Hepatic stellate cell (primary cell): Measurements from ENCODE around the gene RFX1.
"Not testable (repeated sequence)": the region's sequence is repeated elsewhere in the genome, so short reads cannot be mapped to it uniquely, and the experiment has no call there.

Experiments
- DNase-seq: peaks from one replicate; pipeline ENCODE4 v3.0.0; 2011; ENCODE audit warnings: low spot score

The RFX1 gene

GRCh38 chr19:13935765-13936510 lies 70.2 kb downstream of the RFX1 start:
- DNase-seq, result no peak

GRCh38 chr19:13934785-13935109 lies 71.4 kb downstream of the RFX1 start:
- no peak for DNase-seq

- DNase-seq, result no peak
Observed at GRCh38 chr19:13932911-13933393, 73.2 kb downstream of the RFX1 start.

GRCh38 chr19:13932149-13932637 lies 73.9 kb downstream of the RFX1 start:
- DNase-seq, result no peak

GRCh38 chr19:13931391-13932148 lies 74.5 kb downstream of the RFX1 start:
- DNase-seq, result no peak

- DNase-seq, result no peak
Observed at GRCh38 chr19:13930402-13930801, 75.7 kb downstream of the RFX1 start.

- no peak for DNase-seq
Observed at GRCh38 chr19:13929956-13930355, 76.2 kb downstream of the RFX1 start.

- DNase-seq, result no peak
Observed at GRCh38 chr19:13929340-13929739, 76.8 kb downstream of the RFX1 start.

GRCh38 chr19:13926715-13927114 lies 79.4 kb downstream of the RFX1 start:
- DNase-seq, result no peak

GRCh38 chr19:13926010-13926409 lies 80.1 kb downstream of the RFX1 start:
- DNase-seq, result no peak

- DNase-seq, result no peak
Observed at GRCh38 chr19:13923194-13923987, 82.7 kb downstream of the RFX1 start.

GRCh38 chr19:13922118-13922517 lies 84.0 kb downstream of the RFX1 start:
- not testable (repeated sequence) for DNase-seq

- DNase-seq, result peak; percentile 58
Observed at GRCh38 chr19:13920940-13921747, 85.0 kb downstream of the RFX1 start.

GRCh38 chr19:13920524-13920923 lies 85.6 kb downstream of the RFX1 start:
- DNase-seq, result no peak

GRCh38 chr19:13918726-13919411 lies 87.3 kb downstream of the RFX1 start:
- no peak for DNase-seq

- DNase-seq, result no peak
Observed at GRCh38 chr19:13917888-13918406, 88.2 kb downstream of the RFX1 start.

GRCh38 chr19:13914777-13915176 lies 91.3 kb downstream of the RFX1 start:
- DNase-seq, result no peak

- no peak for DNase-seq
Observed at GRCh38 chr19:13913352-13913751, 92.8 kb downstream of the RFX1 start.
